Measurements from ENCODE around the gene C6orf132. TPM values are rescaled to one million over a fixed set of nuclear protein-coding genes. Genes with fewer than 3 reads are reported as not detected.

C6orf132 gene
- total and polyA plus RNA-seq, 2 experiments from 2014 or later = 22.2 to 40.9 TPM

- Mint-ChIP-seq H3K27ac (no peak overlapping the region), H3K4me3 (no peak overlapping the region), H3K9me3 (no peaks in the 10 kb centered on the region), H3K36me3 (ENCODE audit: low read depth) (peaks cover 25% of the 10 kb centered on the region), H3K27me3 (ENCODE audit: insufficient read depth, low read depth, poor library complexity) (no peaks in the 10 kb centered on the region), H3K4me1 (no peaks in the 10 kb centered on the region)
- DNase-seq (ENCODE audit: low spot score) = no peak
- H3K79me2 ChIP-seq (replicated peaks; ENCODE audit: insufficient read depth) = no peaks in the 10 kb centered on the region
- H3K9me2 ChIP-seq (ENCODE audit: insufficient read depth) = no peaks in the 10 kb centered on the region
- no peak overlapping the region for H3K4me2 ChIP-seq
- H3K4me1 ChIP-seq (ENCODE audit: insufficient read depth) = no peaks in the 10 kb centered on the region
- no peak overlapping the region for H2AFZ ChIP-seq
- no peaks in the 10 kb centered on the region; the same call in 1 of the 2 replicates for H3F3A ChIP-seq (replicated peaks; ENCODE audit: low read depth)
- H3K36me3 ChIP-seq (ENCODE audit: insufficient read depth) = peaks cover 19% of the 10 kb centered on the region
- H3K27me3 ChIP-seq (ENCODE audit: insufficient read depth) = no peaks in the 10 kb centered on the region
- H3K4me3 ChIP-seq = no peak overlapping the region
- H3K27ac ChIP-seq (ENCODE audit: low read depth) = no peak overlapping the region
- no peak for TF ChIP-seq CTCF (conservative IDR thresholded peaks at IDR 0.05; ENCODE audit: low read depth in 2 of 2)
- TF ChIP-seq EZH2phosphoT487 (IDR thresholded peaks at IDR 0.05; ENCODE audit: unreplicated experiment) = no peak
- no peak for TF ChIP-seq ZNF462 (CRISPR knock-in tag; IDR thresholded peaks at IDR 0.05)
- TF ChIP-seq POLR2AphosphoS5 (IDR thresholded peaks at IDR 0.05; ENCODE audit: low read depth) = no peak
- no peak for TF ChIP-seq ETS1 (IDR thresholded peaks at IDR 0.05)
- no peak for TF ChIP-seq STAT1 (IDR thresholded peaks at IDR 0.05; ENCODE audit: unreplicated experiment)
- TF ChIP-seq REST (IDR thresholded peaks at IDR 0.05; ENCODE audit: unreplicated experiment) = no peak
- TF ChIP-seq EZH2 (IDR thresholded peaks at IDR 0.05; ENCODE audit: low read depth, unreplicated experiment) = no peak
- TF ChIP-seq NANOG (IDR thresholded peaks at IDR 0.05; ENCODE audit: borderline replicate concordance) = no peak
- TF ChIP-seq ZNF114 (CRISPR knock-in tag; IDR thresholded peaks at IDR 0.05) = no peak
- no peak for TF ChIP-seq JUNB (IDR thresholded peaks at IDR 0.05; ENCODE audit: unreplicated experiment)
- ATAC-seq = no peak
- H4K20me1 ChIP-seq (replicated peaks; ENCODE audit: insufficient read depth) = no peaks in the 10 kb centered on the region
Measured at GRCh38 chr6:42071881-42072583, 70.4 kb downstream of the C6orf132 start.
